Body of pancreas (tissue), 4 donors: ENCODE measurements around the gene SEMA4D. TPM values are rescaled to one million over a fixed set of nuclear protein-coding genes. Genes with fewer than 3 reads are reported as not detected.
A peak's percentile ranks its signal among the peaks of the same experiment; 100 is the strongest.

Experiments
- ATAC-seq: fragments of 150-250 bp; one replicate; pipeline ENCODE4 v1.9.1; 2016
- DNase-seq, 4 donors: peaks; one replicate each; pipeline ENCODE4 v3.0.0-alpha.2; 2019
- H3K27ac ChIP-seq, 4 donors: fragments of 200-600 bp; sonication (generic); 1 replicate in 3 of 4; 2 replicates in 1 of 4; pipeline versions ENCODE4 v1.5.1 to v1.6.1; 2016 to 2019; ENCODE audit warnings: mild to moderate bottlenecking in 1 of 4, mixed read lengths in 1 of 4, moderate library complexity in 1 of 4
- H3K27me3 ChIP-seq, 2 donors: fragments of 200-600 bp; sonication (generic); one replicate each; pipeline ENCODE4 v1.6.0; 2016; ENCODE audit warnings: mild to moderate bottlenecking in 1 of 2
- H3K36me3 ChIP-seq, 2 donors: fragments of 200-600 bp; sonication (generic); replicated peaks in 1 of 2; 2 replicates each; pipeline ENCODE4 v1.5.1; 2016; ENCODE audit warnings: low read depth in 2 of 2; ENCODE audit not compliant: insufficient read depth in 1 of 2
- H3K4me1 ChIP-seq: fragments of 200-600 bp; sonication (generic); one replicate; pipeline ENCODE4 v1.6.0; 2016
- H3K4me3 ChIP-seq, 2 donors: fragments of 200-600 bp; sonication (generic); 1 replicate in 1 of 2; 2 replicates in 1 of 2; pipeline ENCODE4 v1.5.1; 2016 to 2019
- H3K9me3 ChIP-seq, 3 donors: fragments of 200-600 bp; sonication (generic); 1 replicate in 2 of 3; 2 replicates in 1 of 3; pipeline ENCODE4 v1.5.1; 2016
- CTCF ChIP-seq, 7 experiments: fragments of 450-650 bp in 4 of 7; fragments of 200-600 bp in 3 of 7; sonication (generic) in 3 of 7; IDR thresholded peaks; one replicate each; pipeline ENCODE4 v1.5.1; 2016 to 2019; ENCODE audit warnings: antibody characterized with exemption in 7 of 7
- POLR2A ChIP-seq, 3 donors: fragments of 450-650 bp; IDR thresholded peaks; one replicate each; pipeline ENCODE4 v1.6.1; 2016; ENCODE audit warnings: antibody characterized with exemption in 3 of 3, mild to moderate bottlenecking in 2 of 3
- WGBS, 2 donors: methylation state at CpG; one replicate each; pipeline ENCODE4 v1.1.5; 2017; 5-methylcytosine and 5-hydroxymethylcytosine counted together
- intact Hi-C: fragments of 100-400 bp; cut with DNase I; formaldehyde crosslinking; loops from one replicate; pipeline ENCODE4 v1.15.1; 2023
- total RNA-seq, 2 donors: library from RNA; depleted of rRNA; stranded (reverse); fragments of >200 nt; gene quantifications; one replicate each; pipeline ENCODE4 v1.1.0, GENCODE V29; 2016

Gene SEMA4D
- total RNA-seq, 2 donors from 2014 or later: 15.6 to 18.1 TPM

GRCh38 chr9:89477384-89477783, 20.5 kb downstream of the SEMA4D start:
- H3K27ac ChIP-seq: peak overlapping the region in 3 of 4 donors; percentile 26 to 40 (median 28)

GRCh38 chr9:89476546-89476945, 21.4 kb downstream of the SEMA4D start:
- TF ChIP-seq POLR2A (IDR thresholded peaks at IDR 0.05) (no peak), CTCF (IDR thresholded peaks at IDR 0.05) (no peak)
- H3K4me3 ChIP-seq: no peak overlapping the region
- ATAC-seq (no peak), DNase-seq (no peak)
- H3K27ac ChIP-seq: peak overlapping the region in 1 of 4 donors; percentile 40
- H3K27me3 ChIP-seq: no peaks in the 10 kb centered on the region
- intact Hi-C loops: no loop called here
- 79 to 94% methylated on average over 7 of the region's 7 CpGs for WGBS, 2 donors
- H3K4me1 ChIP-seq: peaks cover 12% of the 10 kb centered on the region
- no peaks in the 10 kb centered on the region for H3K9me3 ChIP-seq
- no peaks in the 10 kb centered on the region for H3K36me3 ChIP-seq

More at GRCh38 chr9:89477384-89477783, 20.5 kb downstream of the SEMA4D start:
- 67 to 85% methylated on average over 7 of the region's 7 CpGs for WGBS, 2 donors
- ATAC-seq: peak; percentile 23
- no peaks in the 10 kb centered on the region for H3K27me3 ChIP-seq
- no peak overlapping the region for H3K4me3 ChIP-seq
- no peaks in the 10 kb centered on the region for H3K36me3 ChIP-seq
- H3K4me1 ChIP-seq: peaks cover 12% of the 10 kb centered on the region
- TF ChIP-seq POLR2A (IDR thresholded peaks at IDR 0.05) (no peak), CTCF (IDR thresholded peaks at IDR 0.05) (no peak)
- DNase-seq: no peak
- intact Hi-C loops: no loop called here
- no peaks in the 10 kb centered on the region for H3K9me3 ChIP-seq

GRCh38 chr9:89475891-89476440, 21.9 kb downstream of the SEMA4D start:
- no peak overlapping the region for H3K27ac ChIP-seq
- intact Hi-C loops: no loop called here
- ATAC-seq: no peak
- H3K4me3 ChIP-seq: no peak overlapping the region
- no peaks in the 10 kb centered on the region for H3K9me3 ChIP-seq
- no peaks in the 10 kb centered on the region for H3K36me3 ChIP-seq
- H3K27me3 ChIP-seq: no peaks in the 10 kb centered on the region
- WGBS, 2 donors: 94 to 95% methylated on average over 6 to 9 of the region's 9 CpGs
- DNase-seq: no peak
- H3K4me1 ChIP-seq: peaks cover 12% of the 10 kb centered on the region
- no peak for TF ChIP-seq POLR2A (IDR thresholded peaks at IDR 0.05)
- TF ChIP-seq CTCF (IDR thresholded peaks at IDR 0.05): no peak

GRCh38 chr9:89474939-89475338, 23.0 kb downstream of the SEMA4D start:
- Histone ChIP-seq H3K9me3 (no peaks in the 10 kb centered on the region), H3K36me3 (no peaks in the 10 kb centered on the region), H3K4me1 (peaks cover 12% of the 10 kb centered on the region), H3K27ac (no peak overlapping the region), H3K27me3 (no peaks in the 10 kb centered on the region), H3K4me3 (no peak overlapping the region)
- ATAC-seq: no peak
- WGBS, 2 donors: 93% methylated on average over 3 of the region's 3 CpGs; no CpG with 5 or more reads in 1 of the 2 donors
- TF ChIP-seq POLR2A (IDR thresholded peaks at IDR 0.05): no peak
- no peak for TF ChIP-seq CTCF (IDR thresholded peaks at IDR 0.05)
- no peak for DNase-seq
- intact Hi-C loops: no loop called here
